Effector memory CD4-positive, alpha-beta T cell (primary cell): ENCODE data around the gene PXK.
"Not testable (repeated sequence)": the region's sequence is repeated elsewhere in the genome, so short reads cannot be mapped to it uniquely, and the experiment has no call there.

Experiments used
- DNase-seq, 3 donors: peaks; one replicate each; pipeline ENCODE4 v3.0.0-alpha.2; 2020
- H3K27ac ChIP-seq: 2 replicates; pipeline ENCODE4 v1.7.0; 2013; ENCODE audit warnings: mild to moderate bottlenecking, low read length, moderate library complexity; ENCODE audit not compliant: insufficient read depth, poor library complexity, severe bottlenecking
- H3K27me3 ChIP-seq: replicated peaks from 2 replicates; pipeline ENCODE4 v1.7.0; 2013; ENCODE audit warnings: mild to moderate bottlenecking, low read length; ENCODE audit not compliant: insufficient read depth, control insufficient read depth, poor library complexity, severe bottlenecking
- H3K36me3 ChIP-seq: 2 replicates; pipeline ENCODE4 v1.7.0; 2013; ENCODE audit warnings: mild to moderate bottlenecking, low read length, moderate library complexity; ENCODE audit not compliant: control insufficient read depth, insufficient read depth
- H3K4me1 ChIP-seq: 2 replicates; pipeline ENCODE4 v1.7.0; 2013; ENCODE audit warnings: low read length, mild to moderate bottlenecking; ENCODE audit not compliant: control insufficient read depth, insufficient read depth, poor library complexity, severe bottlenecking
- H3K4me3 ChIP-seq: 2 replicates; pipeline ENCODE4 v1.7.0; 2013; ENCODE audit warnings: low read length, low read depth, mild to moderate bottlenecking; ENCODE audit not compliant: insufficient read depth, poor library complexity, severe bottlenecking
- H3K9me3 ChIP-seq: 2 replicates; pipeline ENCODE4 v1.7.0; 2013; ENCODE audit warnings: mild to moderate bottlenecking, low read length, moderate library complexity; ENCODE audit not compliant: control insufficient read depth

Gene PXK

GRCh38 chr3:58425782-58426181, 93.1 kb downstream of the PXK start:
- DNase-seq = no peak
- H3K36me3 ChIP-seq = peaks cover 67% of the 10 kb centered on the region
- H3K4me3 ChIP-seq = no peak overlapping the region
- no peak overlapping the region for H3K27ac ChIP-seq
- H3K27me3 ChIP-seq = no peaks in the 10 kb centered on the region
- no peaks in the 10 kb centered on the region for H3K4me1 ChIP-seq
- no peaks in the 10 kb centered on the region for H3K9me3 ChIP-seq

- Histone ChIP-seq H3K27me3 (no peaks in the 10 kb centered on the region), H3K36me3 (peaks cover 74% of the 10 kb centered on the region), H3K27ac (no peak overlapping the region), H3K4me1 (peaks cover 7% of the 10 kb centered on the region), H3K4me3 (no peak overlapping the region), H3K9me3 (no peaks in the 10 kb centered on the region)
- DNase-seq = no peak
Observed at GRCh38 chr3:58427661-58428361, 95.1 kb downstream of the PXK start.

GRCh38 chr3:58429657-58430056, 97.0 kb downstream of the PXK start:
- H3K4me3 ChIP-seq = no peak overlapping the region
- peaks cover 17% of the 10 kb centered on the region for H3K4me1 ChIP-seq
- no peak overlapping the region for H3K27ac ChIP-seq
- H3K36me3 ChIP-seq = peaks cover 70% of the 10 kb centered on the region
- H3K27me3 ChIP-seq = no peaks in the 10 kb centered on the region
- H3K9me3 ChIP-seq = no peaks in the 10 kb centered on the region
- no peak for DNase-seq

- H3K27ac ChIP-seq = peak overlapping the region; percentile 75
- peaks cover 38% of the 10 kb centered on the region for H3K36me3 ChIP-seq
- no peaks in the 10 kb centered on the region for H3K27me3 ChIP-seq
- H3K9me3 ChIP-seq = no peaks in the 10 kb centered on the region
- no peak for DNase-seq
- H3K4me3 ChIP-seq = peak overlapping the region; percentile 77
- H3K4me1 ChIP-seq = peaks cover 17% of the 10 kb centered on the region
Observed at GRCh38 chr3:58432905-58433304, 100.2 kb downstream of the PXK start.

- peak within 1 kb of the TSS; percentile 75 for H3K27ac ChIP-seq
- peak; percentile 74 to 84 (median 81) for DNase-seq
- peak within 1 kb of the TSS; percentile 77 for H3K4me3 ChIP-seq
- peaks cover 32% of the 10 kb centered on the region for H3K36me3 ChIP-seq
- no peaks in the 10 kb centered on the region for H3K27me3 ChIP-seq
- peaks cover 17% of the 10 kb centered on the region for H3K4me1 ChIP-seq
- no peaks in the 10 kb centered on the region for H3K9me3 ChIP-seq
Observed at GRCh38 chr3:58433400-58434167, 100.9 kb downstream of the PXK start, which contains the start of gene PDHB. Gene PDHB, minus strand, starts transcription at chr3:58433832. Its CDS starts 23 bp downstream, at chr3:58433809.

DNA sequence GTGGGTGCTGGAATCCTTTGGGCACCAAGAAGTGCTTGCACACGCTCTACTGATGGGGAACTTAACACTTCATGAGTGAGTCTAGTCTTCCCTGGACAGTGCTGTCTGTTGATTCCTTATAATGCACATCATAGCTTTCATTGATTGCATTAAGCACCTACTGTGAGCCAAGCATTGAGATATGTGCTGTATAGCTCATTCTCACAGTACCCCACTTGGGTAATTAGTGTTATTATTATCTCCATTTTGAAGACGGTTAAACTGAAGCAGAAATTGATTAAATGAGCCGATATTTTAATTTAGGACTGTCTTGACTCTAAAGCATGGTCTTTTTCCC, 101.4 kb downstream of the PXK start:
- Histone ChIP-seq H3K27ac (peak overlapping the region; percentile 24), H3K36me3 (peaks cover 27% of the 10 kb centered on the region), H3K27me3 (no peaks in the 10 kb centered on the region), H3K9me3 (no peaks in the 10 kb centered on the region), H3K4me3 (peak overlapping the region; percentile 77), H3K4me1 (peaks cover 17% of the 10 kb centered on the region)
- DNase-seq = no peak

DNA sequence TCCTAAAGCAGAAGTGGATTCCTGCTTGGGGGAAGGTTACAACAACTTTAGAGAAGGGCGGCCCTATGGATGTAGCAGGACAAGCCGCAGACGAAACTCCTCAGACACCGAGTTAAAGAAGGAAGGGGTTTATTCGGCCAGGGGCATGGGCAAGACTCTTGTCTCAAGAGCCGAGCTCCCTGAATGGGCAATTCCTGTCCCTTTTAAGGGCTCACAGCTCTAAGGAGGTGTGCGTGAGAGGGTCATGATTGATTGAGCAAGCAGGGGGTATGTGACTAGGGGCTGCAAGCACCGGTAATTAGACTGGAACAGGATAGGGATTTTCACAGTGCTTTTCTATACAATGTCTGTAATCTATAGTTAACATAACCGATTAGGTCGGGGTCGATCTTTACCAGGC, 101.8 kb downstream of the PXK start:
- no peak overlapping the region for H3K4me3 ChIP-seq
- H3K27ac ChIP-seq = no peak overlapping the region
- no peak for DNase-seq
- H3K36me3 ChIP-seq = peaks cover 23% of the 10 kb centered on the region
- H3K27me3 ChIP-seq = no peaks in the 10 kb centered on the region
- H3K4me1 ChIP-seq = peaks cover 17% of the 10 kb centered on the region
- H3K9me3 ChIP-seq = no peaks in the 10 kb centered on the region

DNA sequence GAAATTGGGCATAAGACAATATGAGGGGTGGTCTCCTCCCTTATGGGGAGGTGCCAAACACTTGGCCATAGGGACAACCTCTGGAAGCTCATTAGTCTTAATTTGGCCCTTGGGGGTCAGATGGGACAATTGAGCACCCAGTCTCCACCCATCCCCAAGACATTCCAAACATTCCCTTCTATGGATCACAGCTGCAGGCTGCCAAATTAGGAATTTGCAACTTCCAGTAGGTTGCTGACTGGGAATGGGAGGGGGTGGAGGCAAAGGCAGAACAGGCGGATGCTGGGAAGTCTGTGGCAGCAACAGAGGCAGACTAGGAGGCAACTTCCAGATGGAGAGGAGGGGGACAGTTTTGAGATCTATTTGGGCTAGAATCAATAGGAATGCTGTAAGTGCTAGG, 102.3 kb downstream of the PXK start:
- H3K4me3 ChIP-seq = no peak overlapping the region
- H3K4me1 ChIP-seq = peaks cover 17% of the 10 kb centered on the region
- peaks cover 18% of the 10 kb centered on the region for H3K36me3 ChIP-seq
- H3K27ac ChIP-seq = no peak overlapping the region
- no peak for DNase-seq
- no peaks in the 10 kb centered on the region for H3K9me3 ChIP-seq
- no peaks in the 10 kb centered on the region for H3K27me3 ChIP-seq

- H3K9me3 ChIP-seq, H3K27me3 ChIP-seq, H3K4me3 ChIP-seq, H3K27ac ChIP-seq, DNase-seq, H3K36me3 ChIP-seq: not testable (repeated sequence)
- peaks cover 11% of the 10 kb centered on the region for H3K4me1 ChIP-seq
Observed at GRCh38 chr3:58437276-58437675, 104.6 kb downstream of the PXK start.

GRCh38 chr3:58440996-58441355, 108.3 kb downstream of the PXK start:
- not testable (repeated sequence) for DNase-seq, H3K27me3 ChIP-seq, H3K4me1 ChIP-seq, H3K27ac ChIP-seq, H3K9me3 ChIP-seq, H3K4me3 ChIP-seq, H3K36me3 ChIP-seq
